NCI-H1417 (cell line): Measurements from ENCODE around the gene TSPAN5.
"Not testable (repeated sequence)": the region's sequence is repeated elsewhere in the genome, so short reads cannot be mapped to it uniquely, and the experiment has no call there.

ENCODE experiments used
- DNase-seq, 3 experiments: peaks; one replicate each; lab custom pipeline; 2025; lab: John Stamatoyannopoulos, UW

Gene TSPAN5

DNA sequence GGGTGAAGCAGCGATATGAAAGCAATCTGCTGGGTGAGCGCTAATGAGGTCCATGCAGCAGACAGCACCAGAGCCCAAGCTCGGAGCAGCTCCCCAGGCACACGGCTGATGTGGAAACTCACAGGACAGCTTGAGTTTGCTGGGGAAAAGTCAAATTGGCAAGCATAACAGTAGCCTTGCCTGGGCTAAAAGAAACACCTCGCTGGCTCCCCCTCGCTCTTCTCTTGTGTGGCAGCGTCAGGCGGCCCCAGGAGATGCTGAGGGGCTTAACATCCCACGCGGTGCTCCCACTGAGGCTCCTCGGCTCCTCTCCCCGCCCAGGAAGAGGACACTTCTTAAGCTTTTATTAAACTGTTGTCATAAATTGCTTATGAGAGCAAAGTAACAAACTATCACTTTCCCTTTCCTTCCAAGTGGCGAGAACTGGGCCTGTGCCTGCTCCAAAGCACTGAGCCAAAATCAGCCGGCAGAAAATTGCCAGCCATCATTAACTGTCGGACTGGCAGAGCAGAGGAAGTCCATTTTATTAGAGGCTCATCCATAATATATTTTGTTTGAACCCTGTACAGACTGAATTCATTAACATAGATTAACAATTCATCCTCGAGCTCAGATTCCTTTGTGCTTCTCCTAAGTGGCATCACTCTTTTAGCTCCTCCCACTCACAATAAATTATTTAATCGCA lies 111.4 kb downstream of the TSPAN5 start:
- DNase-seq: no peak

DNA sequence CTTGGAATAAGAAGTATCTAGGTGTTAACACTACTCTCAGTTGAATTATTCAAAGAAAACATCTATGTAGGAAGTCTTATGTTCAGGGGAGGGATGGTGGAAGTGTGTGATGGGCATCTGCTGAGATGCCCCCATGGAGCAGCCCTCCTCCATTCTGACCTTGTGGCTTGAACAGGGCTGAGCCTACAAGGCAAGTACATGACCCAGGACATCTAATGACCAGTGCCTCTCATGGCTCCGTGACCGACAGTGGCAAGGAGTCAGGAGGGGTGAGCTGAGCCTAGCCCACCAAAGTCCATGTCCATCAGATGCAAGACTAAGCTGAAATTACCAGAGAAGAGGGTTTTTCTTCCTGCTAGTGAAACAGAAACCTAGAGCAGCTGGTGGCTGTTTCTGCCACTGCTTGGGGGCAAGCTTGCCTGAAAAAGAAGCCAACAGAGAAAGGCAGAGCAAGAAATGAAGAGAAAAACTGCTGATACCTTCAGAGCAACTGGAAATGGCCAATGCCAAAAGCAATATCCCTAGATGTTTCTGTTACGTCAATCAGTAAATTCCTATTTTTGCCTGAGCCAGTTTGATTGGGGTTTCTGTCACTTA lies 113.5 kb downstream of the TSPAN5 start:
- DNase-seq: no peak

DNA sequence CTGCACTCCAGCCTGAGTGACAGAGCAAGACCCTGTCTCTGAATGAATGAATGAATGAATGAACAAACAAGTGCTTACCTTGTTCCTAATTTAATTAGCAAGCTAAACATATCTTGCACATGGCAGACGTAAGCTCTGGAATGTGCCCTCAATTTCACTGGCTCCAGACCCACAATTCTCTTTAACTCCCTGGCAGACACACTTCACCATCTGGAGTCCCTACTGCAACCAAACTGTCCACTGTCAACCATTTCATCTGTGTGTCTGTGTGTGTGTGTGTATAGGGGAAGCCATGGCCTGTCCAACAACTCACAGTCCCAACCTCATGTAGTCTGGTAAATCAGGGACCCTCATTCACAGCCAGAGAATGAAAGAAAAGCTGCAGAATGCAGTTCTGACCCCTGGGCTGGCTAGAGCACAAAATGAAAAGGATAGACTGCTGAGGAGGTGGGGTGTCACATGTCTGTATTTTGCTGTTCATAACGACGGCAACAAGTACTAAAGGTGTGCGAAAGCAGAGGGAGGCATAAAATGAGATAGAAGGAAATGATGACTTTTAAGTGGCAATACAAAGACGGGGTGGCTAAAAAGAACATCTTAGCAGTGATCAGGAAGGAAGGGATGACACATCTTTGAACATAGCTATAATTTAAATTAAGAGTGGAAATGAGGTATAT lies 114.1 kb downstream of the TSPAN5 start:
- no peak for DNase-seq

DNA sequence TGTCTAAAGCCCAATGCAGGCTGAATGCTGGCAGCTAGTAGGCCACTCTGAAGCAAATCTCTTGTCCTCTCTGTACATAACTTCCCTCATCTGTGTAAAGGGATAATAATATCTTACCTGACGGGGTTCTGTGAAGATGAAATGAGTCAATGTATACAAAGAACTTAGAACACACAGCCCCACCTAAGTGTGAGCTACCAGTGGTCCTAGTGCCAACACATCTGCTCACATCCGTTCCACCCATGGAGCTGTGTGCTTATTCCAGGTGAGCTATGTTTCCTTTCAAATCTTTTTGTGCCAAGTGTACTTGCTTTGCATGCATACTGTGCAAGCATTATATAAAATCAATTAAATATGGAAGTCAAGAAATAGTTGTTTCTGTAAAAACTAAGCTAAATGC lies 116.4 kb downstream of the TSPAN5 start:
- no peak for DNase-seq

DNA sequence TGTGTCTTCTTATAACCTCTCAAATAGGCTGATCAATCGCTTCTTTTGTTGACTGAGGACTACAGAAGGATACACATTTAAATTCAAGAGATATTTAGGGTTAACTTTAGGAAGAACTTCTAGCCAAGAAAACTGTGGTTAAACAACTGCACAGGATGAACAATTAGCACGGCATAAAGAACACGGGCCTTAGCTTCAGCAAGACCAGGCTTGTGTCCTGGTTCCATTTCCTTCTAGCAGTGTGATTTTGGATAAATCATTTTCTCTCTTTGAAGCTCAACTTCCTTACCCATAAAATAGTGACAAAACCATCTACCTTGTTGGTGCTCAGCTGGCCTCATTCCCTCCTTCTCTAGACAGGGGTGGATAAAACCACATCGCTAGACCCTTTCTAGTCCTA lies 117.6 kb downstream of the TSPAN5 start:
- DNase-seq: no peak

DNA sequence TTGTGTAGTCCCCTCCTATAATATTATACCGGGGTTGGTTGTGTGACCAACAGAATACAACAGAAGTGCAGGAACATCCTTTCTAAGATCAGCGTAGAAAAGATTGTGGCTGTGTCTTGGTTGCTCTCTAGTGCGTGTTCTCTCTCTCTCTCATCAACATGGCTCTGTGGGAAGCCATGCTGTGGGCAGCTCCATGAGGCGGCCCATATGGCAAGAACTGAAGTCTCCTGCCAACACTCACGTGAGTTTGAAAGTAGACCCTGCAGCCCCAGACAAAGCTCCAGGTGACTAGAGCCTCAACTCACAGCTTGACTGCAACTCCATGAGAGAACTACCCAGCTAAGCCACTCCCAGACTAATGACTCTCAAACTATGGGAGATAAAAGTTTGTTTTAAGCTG lies 118.7 kb downstream of the TSPAN5 start:
- no peak for DNase-seq

DNA sequence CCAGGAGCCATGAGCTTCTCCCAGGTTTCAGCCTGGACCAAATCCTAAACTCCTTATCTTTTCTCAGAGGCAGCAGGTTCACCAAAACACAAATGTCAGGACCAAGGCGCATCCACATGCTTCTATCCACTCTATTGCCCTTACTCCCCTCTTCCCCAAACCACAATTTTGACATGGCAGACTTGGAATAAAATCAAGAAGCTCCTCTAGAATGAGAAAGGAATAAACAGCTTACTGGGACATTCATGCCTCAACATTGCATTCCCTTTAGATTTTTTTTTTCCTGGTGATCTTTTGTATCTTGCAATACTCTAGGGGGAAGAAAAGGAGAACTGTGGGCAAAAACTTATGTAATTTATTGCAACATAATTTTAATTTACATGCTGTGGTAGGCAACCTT lies 119.1 kb downstream of the TSPAN5 start:
- no peak for DNase-seq

DNA sequence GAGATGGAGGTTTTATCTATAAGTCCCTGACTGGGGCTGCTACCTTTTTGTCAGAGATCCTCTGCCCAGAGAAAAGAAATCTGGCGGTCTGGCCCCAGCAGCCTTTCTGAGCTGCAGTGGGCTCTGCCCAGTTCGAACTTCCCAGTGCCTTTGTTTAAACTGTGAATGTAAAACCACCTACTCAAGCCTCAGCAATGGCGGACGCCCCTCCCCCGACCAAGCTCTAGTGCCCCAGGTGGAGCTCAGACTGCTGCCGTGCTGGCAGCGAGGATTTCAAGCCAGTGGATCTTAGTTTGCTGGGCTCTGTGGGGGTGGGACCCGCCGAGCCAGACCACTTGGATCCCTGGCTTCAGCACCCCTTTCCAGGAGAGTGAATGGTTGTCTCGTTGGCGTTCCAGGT lies 121.8 kb downstream of the TSPAN5 start:
- no peak for DNase-seq

DNA sequence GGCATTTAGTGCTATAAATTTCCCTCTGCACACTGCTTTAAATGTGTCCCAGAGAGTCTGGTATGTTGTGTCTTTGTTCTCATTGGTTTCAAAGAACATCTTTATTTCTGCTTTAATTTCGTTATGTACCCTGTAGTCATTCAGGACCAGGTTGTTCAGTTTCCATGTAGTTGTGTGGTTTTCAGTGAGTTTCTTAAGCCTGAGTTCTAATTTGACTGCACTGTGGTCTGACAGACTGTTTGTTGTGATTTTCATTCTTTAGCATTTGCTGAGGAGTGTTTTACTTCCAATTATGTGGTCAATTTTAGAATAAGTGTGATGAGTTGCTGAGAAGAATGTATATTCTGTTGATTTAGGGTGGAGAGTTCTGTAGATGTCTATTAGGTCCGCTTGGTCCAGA lies 124.3 kb downstream of the TSPAN5 start:
- not testable (repeated sequence) for DNase-seq

DNA sequence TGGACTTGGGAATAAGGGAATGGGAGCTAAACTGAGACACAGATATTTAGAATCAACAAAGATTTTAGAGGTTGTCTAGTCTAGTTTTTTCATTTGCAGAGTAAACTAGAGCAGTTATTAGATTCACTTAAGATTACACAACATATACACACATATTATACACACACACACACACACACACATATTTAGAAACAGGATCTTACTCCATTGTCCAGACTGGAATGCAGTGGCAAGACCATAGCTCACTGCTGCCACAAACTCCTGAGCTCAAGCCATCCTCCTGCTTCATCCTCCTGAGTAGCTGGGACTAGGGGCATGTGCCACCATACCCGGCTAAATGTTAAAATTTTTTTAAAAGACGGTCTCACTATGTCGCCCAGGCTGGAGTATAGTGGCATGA lies 127.8 kb downstream of the TSPAN5 start:
- DNase-seq: no peak

DNA sequence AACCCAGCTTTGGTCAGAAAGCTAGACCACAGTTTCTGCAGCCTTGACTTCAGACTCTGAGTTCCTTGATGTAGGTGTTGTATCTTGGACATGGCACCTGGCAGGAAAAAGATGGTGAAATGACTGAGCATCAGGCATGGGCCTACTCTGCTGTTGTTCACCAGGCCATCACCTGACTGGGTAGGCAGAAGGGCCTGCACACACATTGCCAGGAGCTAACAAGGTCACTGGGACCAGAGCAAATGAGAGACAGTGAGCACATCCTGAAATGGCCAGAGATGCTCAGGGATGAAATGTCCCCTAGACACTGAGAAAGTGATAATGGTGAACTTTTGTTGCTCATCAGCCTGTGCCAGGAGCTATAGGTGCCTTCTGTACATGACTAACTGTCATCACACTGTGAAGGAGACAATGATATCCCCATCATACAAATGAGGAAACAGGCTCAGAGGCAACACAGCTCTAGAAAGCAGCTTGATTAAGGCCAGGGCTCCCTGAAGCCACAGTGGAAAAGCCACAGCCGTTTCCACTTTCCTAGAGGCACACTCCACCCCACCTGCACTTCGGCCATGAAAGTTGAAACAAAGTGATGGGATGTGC lies 128.3 kb downstream of the TSPAN5 start:
- no peak for DNase-seq

DNA sequence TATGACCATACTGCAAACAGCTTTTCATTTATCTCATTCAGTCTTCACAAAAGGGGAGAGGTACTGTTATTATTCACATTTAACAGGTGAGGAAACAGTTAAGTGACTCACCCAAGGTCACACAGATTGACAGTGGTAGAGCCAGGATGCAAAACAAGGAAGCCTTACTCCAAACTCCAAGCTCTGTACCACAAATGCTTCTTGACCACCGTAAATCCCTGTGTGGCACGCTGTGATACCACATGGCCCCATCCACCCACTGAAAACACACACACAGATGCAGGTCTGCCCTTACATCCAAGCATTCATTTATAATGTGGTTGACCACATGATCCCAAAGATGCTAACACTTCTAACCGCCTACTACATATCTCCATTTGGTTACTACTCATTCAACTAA lies 129.5 kb downstream of the TSPAN5 start:
- DNase-seq: no peak

DNA sequence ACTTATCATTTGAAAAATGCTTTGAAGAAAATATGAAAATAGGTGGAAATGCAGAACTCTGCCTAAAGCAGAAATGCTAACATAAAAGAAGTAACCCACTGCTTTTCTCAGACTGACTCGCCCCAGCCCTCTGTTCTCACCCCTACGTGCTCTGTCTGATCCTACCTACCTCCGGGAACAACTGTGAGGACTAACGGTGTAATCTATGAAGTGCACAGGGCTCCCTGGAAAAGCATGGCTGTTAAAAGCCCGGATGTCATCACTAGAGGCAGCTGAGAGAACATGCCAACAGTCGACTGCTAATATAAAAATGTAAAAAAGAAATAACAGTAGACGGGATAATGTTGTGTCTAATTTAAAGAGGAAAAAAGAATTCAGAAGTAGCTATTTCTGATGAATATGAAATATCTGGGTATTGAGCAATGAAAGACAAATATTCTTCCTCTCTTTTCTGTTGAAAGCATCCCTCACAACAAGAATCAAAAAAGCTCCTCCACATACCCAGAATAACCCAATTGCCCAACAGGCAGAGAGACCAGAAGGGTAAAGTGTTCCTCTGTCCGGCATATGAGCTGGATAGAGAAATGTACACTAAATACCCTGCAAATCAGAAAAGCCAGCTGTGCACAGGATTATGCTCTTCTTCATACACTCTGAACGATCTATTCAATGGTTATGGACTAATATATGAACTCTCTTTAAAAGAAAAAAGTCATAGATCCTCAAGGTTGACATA lies 130.7 kb downstream of the TSPAN5 start:
- DNase-seq: no peak

DNA sequence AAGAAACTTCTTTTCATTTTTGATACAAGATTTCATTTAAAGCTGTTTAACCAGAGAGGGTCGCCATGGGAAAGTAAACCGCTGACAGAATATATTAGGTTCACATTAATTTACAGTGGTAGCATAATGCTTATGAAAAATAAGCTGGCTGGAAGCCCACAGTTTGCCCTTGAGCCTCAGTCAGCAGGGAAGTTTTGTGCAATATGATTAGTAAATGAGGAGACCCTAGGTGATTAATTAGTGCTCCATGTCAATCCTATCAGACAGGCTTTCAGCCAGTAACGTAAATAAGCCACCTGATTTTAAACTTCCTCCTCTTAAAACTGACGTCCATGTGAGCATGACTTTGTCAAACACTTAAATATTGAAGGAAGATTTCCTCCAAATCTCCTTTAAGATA lies 134.2 kb downstream of the TSPAN5 start:
- DNase-seq: no peak

DNA sequence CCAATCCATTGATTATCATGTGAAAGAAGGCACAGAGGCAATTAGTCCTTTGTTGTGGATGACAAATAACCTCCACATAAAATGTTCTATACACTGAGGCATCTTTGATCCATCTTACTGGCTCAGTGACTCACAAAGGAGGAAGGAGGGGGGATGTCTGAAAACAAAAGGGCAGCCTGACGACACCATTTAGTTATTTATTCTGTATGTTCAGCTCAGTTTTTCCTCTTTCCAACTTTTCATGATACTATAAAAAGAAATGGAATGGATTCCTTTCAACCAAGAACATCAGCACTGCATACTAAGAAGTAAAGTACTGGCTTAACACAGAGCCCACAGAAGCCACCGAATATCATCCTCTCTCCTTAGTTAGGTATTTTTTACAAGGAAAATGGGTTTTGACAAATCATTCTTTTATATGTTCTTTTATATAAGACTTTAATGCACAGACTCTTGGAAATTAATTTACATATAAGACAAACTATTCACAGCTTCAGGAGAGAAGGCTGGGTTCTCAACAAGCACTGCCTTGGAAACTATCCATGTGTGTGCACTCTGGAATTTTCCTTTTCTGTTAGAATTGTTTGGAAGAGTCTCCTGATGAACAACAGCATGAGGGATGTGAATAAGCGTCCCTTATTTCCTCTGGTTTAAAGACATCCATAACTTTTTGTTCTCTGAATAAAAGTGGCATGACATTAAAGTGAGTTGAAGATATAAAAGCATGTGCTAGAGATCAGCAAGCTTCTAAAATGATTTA lies 135.6 kb downstream of the TSPAN5 start:
- DNase-seq: no peak

DNA sequence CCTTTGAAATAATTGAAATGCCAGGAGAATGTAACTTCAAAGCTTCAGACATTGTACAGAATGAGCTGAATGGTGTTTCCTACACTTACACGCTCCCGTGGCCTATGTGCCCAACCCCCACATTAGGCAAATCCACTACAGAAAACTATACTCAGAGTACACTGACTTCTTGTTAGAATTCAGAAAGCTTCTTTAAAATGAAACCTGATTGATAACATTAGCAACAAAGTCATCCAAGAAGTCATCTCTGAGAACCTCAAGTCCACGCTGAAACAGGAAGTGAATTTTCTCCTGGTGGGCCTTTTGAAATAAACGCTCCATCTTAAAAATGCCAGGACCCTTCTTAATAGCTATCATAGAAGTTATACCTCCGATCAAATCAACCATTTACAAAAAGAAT lies 136.3 kb downstream of the TSPAN5 start:
- DNase-seq: no peak

DNA sequence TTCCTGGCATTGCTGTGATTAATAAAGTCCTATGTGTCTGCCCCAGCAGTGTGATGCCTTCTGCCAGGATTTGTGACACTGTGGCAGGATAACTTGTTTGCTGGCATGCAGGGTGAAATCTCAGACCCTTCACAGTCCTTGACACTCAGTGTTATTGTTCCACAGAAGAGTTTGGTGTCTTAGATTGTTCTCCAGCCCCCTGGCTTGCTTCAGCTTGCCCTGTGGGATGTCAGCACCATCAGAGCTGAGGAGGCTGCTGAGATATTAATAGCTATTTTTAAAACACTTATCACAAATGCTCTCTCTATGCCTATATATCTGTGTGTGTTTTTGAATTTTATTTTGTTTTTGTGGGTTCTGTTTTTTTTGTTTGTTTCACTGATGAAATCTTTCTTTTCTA lies 136.9 kb downstream of the TSPAN5 start:
- DNase-seq: no peak

DNA sequence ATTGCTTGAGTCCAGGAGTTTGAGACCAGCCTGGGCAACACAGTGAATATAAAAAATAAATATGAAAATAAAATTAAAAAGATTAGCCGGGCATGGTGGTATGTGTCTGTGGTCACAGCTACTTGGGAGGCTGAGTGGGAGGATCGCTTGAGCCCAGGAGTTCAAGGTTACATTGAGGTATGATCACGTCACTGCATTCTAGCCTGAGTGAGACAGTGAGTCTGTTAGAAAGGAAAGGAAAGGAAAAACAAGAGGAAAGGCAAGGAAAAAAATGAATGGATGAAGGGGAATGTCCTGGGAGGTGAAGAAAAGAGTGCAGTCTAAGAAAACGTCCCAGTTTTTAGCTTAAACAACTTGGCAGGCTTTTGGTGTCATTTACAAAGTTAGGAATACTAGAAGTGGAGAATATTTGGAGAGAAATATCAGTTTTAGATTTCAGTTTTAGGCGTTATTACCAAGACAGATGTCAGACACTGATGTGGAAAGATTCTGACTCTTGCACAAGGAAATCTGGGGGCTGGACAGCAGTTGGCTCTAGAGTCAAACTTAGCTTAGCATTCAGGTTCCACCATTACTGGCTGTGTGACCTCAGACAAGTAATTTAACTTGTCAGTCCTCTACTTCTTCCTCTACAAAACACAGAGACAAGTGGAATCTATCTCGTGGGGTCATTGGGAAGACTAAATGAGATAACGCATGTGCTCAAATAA lies 139.0 kb downstream of the TSPAN5 start:
- no peak for DNase-seq

DNA sequence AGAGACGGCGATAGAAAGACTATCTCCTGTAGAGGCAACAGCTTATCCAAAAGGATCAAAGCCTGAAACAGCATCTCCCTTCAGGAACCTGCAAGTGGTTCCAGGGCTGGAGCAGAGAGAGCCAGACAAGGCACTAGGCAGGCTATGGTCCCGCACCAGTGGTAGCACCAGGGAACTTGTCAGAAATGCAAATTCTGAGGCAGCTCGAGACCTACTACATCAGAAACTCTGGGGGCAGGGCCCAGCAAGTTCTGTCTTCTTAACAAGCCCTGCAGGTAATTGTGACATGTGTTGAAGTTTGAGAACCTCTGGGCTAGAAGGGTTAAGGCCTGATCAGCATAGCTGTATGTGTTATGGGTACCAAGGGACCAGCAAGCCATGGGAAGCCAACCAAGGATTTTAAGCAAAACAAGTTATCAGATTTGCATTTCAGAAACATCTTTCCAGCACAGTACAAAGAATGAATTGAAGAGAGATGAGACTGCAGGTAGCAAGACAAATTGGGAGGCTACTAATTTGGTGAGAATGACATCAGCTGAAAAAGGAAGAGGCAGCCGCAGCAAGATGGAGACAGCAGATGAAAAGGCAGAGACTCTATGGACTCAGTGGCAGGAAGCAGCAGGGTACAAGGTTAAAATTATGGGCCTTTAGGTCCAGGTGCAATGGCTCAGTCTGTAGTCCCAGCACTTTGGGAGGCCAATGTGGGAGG lies 139.7 kb downstream of the TSPAN5 start:
- no peak for DNase-seq

DNA sequence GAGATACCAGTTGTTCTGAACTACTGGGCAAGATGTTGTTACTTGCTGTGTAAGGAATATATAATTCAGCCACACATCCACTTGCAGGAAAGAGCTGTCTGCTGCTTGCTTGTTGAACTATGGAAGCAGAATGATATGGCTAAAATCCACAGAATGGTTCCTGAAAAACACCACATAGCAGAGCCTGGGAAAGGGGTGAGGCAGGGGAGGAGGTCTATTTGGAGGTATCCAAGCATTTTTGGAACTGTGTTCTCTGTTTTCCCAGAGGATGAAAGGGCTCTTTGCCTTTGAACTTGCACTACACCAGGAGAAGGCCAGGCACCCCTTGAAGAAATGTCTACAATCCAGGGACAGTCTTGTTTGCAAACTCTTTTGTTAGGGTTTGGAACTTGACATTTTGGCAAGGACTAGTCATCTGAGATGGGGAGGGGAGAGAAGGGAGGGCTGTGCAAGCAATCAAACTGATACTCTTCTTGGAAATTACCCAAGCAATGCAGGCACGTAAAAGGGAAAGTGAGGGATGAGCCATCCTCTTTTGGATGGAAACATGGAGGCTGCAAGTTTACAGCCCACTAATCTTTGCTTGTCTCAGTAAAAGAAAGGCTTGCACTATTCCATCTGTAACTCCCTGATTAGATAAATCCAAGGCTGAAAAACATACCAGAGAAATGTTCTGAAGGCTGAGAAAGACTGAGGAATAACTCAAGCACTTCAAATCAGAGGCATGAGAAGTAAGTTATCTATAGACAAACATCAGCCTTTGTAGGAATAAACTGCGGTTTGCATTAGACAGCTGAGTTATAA lies 141.0 kb downstream of the TSPAN5 start:
- DNase-seq: no peak
